Right cardiac atrium (tissue), 5 donors: ENCODE measurements around the gene PLCXD3. TPM values are rescaled to one million over a fixed set of nuclear protein-coding genes. Genes with fewer than 3 reads are reported as not detected.
"Not testable (repeated sequence)": the region's sequence is repeated elsewhere in the genome, so short reads cannot be mapped to it uniquely, and the experiment has no call there.

Experiments
- ATAC-seq, 2 donors: fragments of 200-7000 bp; cut with Tn5 transposase; one replicate each; pipeline versions ENCODE4 v1.8.0 to v1.9.1; 2020; ENCODE audit warnings: moderate library complexity in 2 of 2, mild to moderate bottlenecking in 1 of 2
- DNase-seq, 3 donors: peaks; one replicate each; pipeline ENCODE4 v3.0.0-alpha.2; 2020
- H3K27ac ChIP-seq: one replicate; pipeline ENCODE4 v1.5.1; 2013; ENCODE audit warnings: mild to moderate bottlenecking, low read length, control low read depth, moderate library complexity
- H3K27me3 ChIP-seq: one replicate; pipeline ENCODE4 v1.6.1; 2013; ENCODE audit not compliant: control insufficient read depth, insufficient read depth
- H3K4me1 ChIP-seq: one replicate; pipeline ENCODE4 v1.6.1; 2013; ENCODE audit warnings: low read length; ENCODE audit not compliant: control insufficient read depth, insufficient read depth
- H3K4me3 ChIP-seq: one replicate; pipeline ENCODE4 v1.5.1; 2013; ENCODE audit warnings: low read length, control low read depth
- H3K9me3 ChIP-seq: one replicate; pipeline ENCODE4 v1.6.1; 2013; ENCODE audit warnings: low read length; ENCODE audit not compliant: control insufficient read depth
- WGBS: extraction: QIAGEN DNeasy Blood & Tissue Kit; methylation state at CpG from one replicate; pipeline ENCODE4 v1.1.7; 2013; 5-methylcytosine and 5-hydroxymethylcytosine counted together
- intact Hi-C, 4 donors: fragments of 100-400 bp; cut with DNase I; formaldehyde crosslinking; loops; one replicate each; pipeline versions ENCODE4 v1.11.0 to v1.14.0; 2022 to 2023
- polyA plus RNA-seq: library from polyadenylated mRNA; stranded (reverse); fragments of 200-250 nt; gene quantifications from one replicate; pipeline ENCODE4 v1.2.3, GENCODE V29; 2013
- total RNA-seq, 4 donors: library from RNA; stranded (reverse); fragmentation: NEBNext Ultra II Directional; extraction: Animal tissue kit (Norgen Biotek cat#: 25700); gene quantifications; one replicate each; pipeline ENCODE4 v1.2.1, GENCODE V29; 2021
- donor health status: healthy with polysubstance abuse.
- donor health status: DM: no; HTN: yes; CAD: no.
- donor health status: DM: no; HTN: no; CAD: no.
- donor health status: DM: no; HTN: yes; CAD: no; lungs with severe emphysema.
- donor health status: DM: yes; HTN: yes; CAD: no.

Gene PLCXD3
- total and polyA plus RNA-seq, 5 donors = 32.7 to 87.4 (median 61.3) TPM

- H3K9me3 ChIP-seq = no peaks in the 10 kb centered on the region
- ATAC-seq = no peak
- no peak for DNase-seq
- WGBS = 46% methylated on average over 2 of the region's 2 CpGs
- no peaks in the 10 kb centered on the region for H3K27me3 ChIP-seq
- H3K27ac ChIP-seq = no peak overlapping the region
- H3K4me1 ChIP-seq = no peaks in the 10 kb centered on the region
- H3K4me3 ChIP-seq = no peak overlapping the region
- intact Hi-C loops = no loop called here
These were observed 185.3 kb downstream of the PLCXD3 start for GRCh38 chr5:41325074-41325473.

- 80% methylated on average over 3 of the region's 3 CpGs for WGBS
- ATAC-seq, intact Hi-C loops: not testable (repeated sequence)
These were observed 187.6 kb downstream of the PLCXD3 start for GRCh38 chr5:41322826-41323225.

DNA sequence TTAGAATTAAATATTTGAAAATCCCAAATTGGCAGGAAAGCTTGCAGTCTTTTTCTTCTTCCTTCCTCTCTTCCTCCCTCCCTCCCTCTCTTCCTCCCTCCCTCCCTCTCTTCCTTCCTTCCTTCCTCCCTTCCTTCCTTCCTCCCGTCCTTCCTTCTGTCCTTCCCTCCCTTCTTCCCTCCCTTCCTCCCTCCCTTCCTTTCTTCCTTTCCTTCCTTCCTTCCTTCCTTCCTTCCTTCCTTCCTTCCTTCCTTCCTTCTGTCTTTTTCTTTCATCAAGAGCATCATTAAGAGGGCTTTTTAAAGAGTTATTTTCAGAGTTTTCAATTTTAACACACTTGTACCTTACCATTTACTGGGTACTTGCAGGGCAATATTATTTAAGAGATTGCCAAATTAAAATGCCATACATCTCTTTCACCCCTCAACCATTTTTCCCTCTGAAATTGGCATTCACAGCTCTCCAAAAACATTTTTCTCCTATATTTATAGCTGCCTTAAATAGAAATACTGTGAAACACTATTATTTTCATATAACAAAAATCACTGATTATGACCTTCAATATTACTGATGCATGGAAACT lies 197.8 kb downstream of the PLCXD3 start:
- Histone ChIP-seq H3K27ac (no peak overlapping the region), H3K9me3 (no peaks in the 10 kb centered on the region), H3K27me3 (no peaks in the 10 kb centered on the region), H3K4me3 (no peak overlapping the region), H3K4me1 (peaks cover 1% of the 10 kb centered on the region)
- DNase-seq = no peak
- no peak for ATAC-seq
- intact Hi-C loops = no loop called here
- 74% methylated on average over 1 of the region's 1 CpG for WGBS

More at GRCh38 chr5:41322826-41323225, 187.6 kb downstream of the PLCXD3 start:
- H3K4me3 ChIP-seq, DNase-seq, H3K27me3 ChIP-seq, H3K9me3 ChIP-seq, H3K4me1 ChIP-seq, H3K27ac ChIP-seq: not testable (repeated sequence)

- H3K4me1 ChIP-seq = peaks cover 3% of the 10 kb centered on the region
- WGBS = 72% methylated on average over 5 of the region's 5 CpGs
- H3K9me3 ChIP-seq = no peaks in the 10 kb centered on the region
- H3K27ac ChIP-seq = no peak overlapping the region
- no peak for ATAC-seq
- H3K4me3 ChIP-seq = no peak overlapping the region
- no peak for DNase-seq
- H3K27me3 ChIP-seq = no peaks in the 10 kb centered on the region
- intact Hi-C loops = no loop called here
These were observed 198.3 kb downstream of the PLCXD3 start for GRCh38 chr5:41312066-41312465.

- Histone ChIP-seq H3K4me1 (peaks cover 1% of the 10 kb centered on the region), H3K9me3 (no peaks in the 10 kb centered on the region), H3K4me3 (no peak overlapping the region), H3K27ac (no peak overlapping the region), H3K27me3 (no peaks in the 10 kb centered on the region)
- 78% methylated on average over 2 of the region's 2 CpGs for WGBS
- no peak for DNase-seq
- intact Hi-C loops = no loop called here
- no peak for ATAC-seq
These were observed 201.1 kb downstream of the PLCXD3 start for GRCh38 chr5:41309275-41309674.

- no peak for ATAC-seq
- intact Hi-C loops = no loop called here
- Histone ChIP-seq H3K4me3 (no peak overlapping the region), H3K27ac (no peak overlapping the region), H3K4me1 (peaks cover 4% of the 10 kb centered on the region), H3K9me3 (no peaks in the 10 kb centered on the region), H3K27me3 (no peaks in the 10 kb centered on the region)
- DNase-seq = no peak
- 95% methylated on average over 1 of the region's 1 CpG for WGBS
These were observed 204.4 kb downstream of the PLCXD3 start for GRCh38 chr5:41306005-41306404.

DNA sequence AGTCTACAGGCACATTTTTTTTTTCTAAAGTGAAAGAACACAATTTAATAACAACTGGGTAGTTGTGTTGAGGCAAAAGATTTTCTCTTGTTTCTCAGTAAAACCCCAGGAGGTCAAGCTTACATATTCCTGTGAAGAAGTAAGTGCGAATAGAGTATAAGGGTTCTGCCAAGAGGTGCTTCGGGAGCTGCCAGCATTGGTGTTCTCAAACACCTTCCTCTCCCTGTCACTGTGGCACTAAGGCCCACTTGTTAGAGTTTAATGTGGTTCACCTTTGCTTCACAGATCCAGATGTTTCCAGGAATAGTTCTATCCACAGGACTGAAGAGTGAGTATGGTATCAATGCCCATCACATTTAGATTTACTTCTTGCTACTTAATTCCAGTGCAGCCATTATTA lies 205.3 kb downstream of the PLCXD3 start:
- ATAC-seq = peak in 1 of 2 donors; percentile 55
- WGBS = 68% methylated on average over 2 of the region's 2 CpGs
- no peak overlapping the region for H3K4me3 ChIP-seq
- no peak for DNase-seq
- H3K27me3 ChIP-seq = no peaks in the 10 kb centered on the region
- intact Hi-C loops = no loop called here
- H3K27ac ChIP-seq = no peak overlapping the region
- H3K9me3 ChIP-seq = no peaks in the 10 kb centered on the region
- H3K4me1 ChIP-seq = peaks cover 4% of the 10 kb centered on the region

DNA sequence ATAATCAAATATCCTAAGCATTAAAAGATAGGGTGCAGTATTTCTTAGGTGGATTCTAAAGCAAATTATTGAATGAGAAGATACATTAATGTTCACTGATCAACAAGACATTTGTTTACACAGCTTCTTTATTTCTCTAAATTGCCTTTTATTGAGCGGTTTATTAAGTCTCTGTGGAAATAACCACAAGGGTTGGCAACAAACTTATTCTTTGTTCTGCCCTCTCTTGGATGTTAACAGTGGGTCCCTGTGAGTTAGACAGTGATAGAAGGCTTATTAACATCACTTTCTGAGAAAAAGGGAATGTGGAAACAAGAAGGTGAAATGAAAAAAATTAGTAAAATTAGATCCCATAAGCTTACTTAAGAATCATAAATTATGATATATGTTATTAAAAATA lies 214.3 kb downstream of the PLCXD3 start:
- intact Hi-C loops = no loop called here
- H3K4me3 ChIP-seq = no peak overlapping the region
- H3K27ac ChIP-seq = no peak overlapping the region
- 81% methylated on average over 1 of the region's 1 CpG for WGBS
- no peaks in the 10 kb centered on the region for H3K9me3 ChIP-seq
- H3K27me3 ChIP-seq = no peaks in the 10 kb centered on the region
- H3K4me1 ChIP-seq = no peaks in the 10 kb centered on the region
- DNase-seq = no peak
- no peak for ATAC-seq

GRCh38 chr5:41291323-41291722 lies 219.1 kb downstream of the PLCXD3 start:
- intact Hi-C loops = no loop called here
- ATAC-seq (no peak), DNase-seq (no peak)
- no peak overlapping the region for H3K4me3 ChIP-seq
- no peaks in the 10 kb centered on the region for H3K27me3 ChIP-seq
- no peaks in the 10 kb centered on the region for H3K4me1 ChIP-seq
- 93% methylated on average over 3 of the region's 3 CpGs for WGBS
- H3K9me3 ChIP-seq = no peaks in the 10 kb centered on the region
- no peak overlapping the region for H3K27ac ChIP-seq

- intact Hi-C loops = no loop called here
- WGBS = 93% methylated on average over 2 of the region's 2 CpGs
- Histone ChIP-seq H3K27me3 (no peaks in the 10 kb centered on the region), H3K4me1 (no peaks in the 10 kb centered on the region), H3K4me3 (no peak overlapping the region), H3K27ac (no peak overlapping the region), H3K9me3 (no peaks in the 10 kb centered on the region)
- ATAC-seq (peak in 1 of 2 donors; percentile 33), DNase-seq (peak in 1 of 3 donors; percentile 34)
These were observed 219.6 kb downstream of the PLCXD3 start for GRCh38 chr5:41290810-41291209.

GRCh38 chr5:41289970-41290464 lies 220.4 kb downstream of the PLCXD3 start:
- intact Hi-C loops = no loop called here
- no peak for DNase-seq
- Histone ChIP-seq H3K4me3 (no peak overlapping the region), H3K27ac (no peak overlapping the region), H3K4me1 (no peaks in the 10 kb centered on the region), H3K27me3 (no peaks in the 10 kb centered on the region), H3K9me3 (no peaks in the 10 kb centered on the region)
- WGBS = 93% methylated on average over 4 of the region's 4 CpGs
- ATAC-seq = peak in 1 of 2 donors; percentile 36

- no peaks in the 10 kb centered on the region for H3K4me1 ChIP-seq
- intact Hi-C loops = no loop called here
- 20% methylated on average over 2 of the region's 2 CpGs for WGBS
- H3K27me3 ChIP-seq = no peaks in the 10 kb centered on the region
- no peak for DNase-seq
- H3K4me3 ChIP-seq = no peak overlapping the region
- no peaks in the 10 kb centered on the region for H3K9me3 ChIP-seq
- peak; percentile 29 to 48 for ATAC-seq
- no peak overlapping the region for H3K27ac ChIP-seq
These were observed 223.7 kb downstream of the PLCXD3 start for GRCh38 chr5:41286696-41287095.
